CD4-positive, alpha-beta T cell (primary cell): ENCODE results near the gene USPL1. TPM values are rescaled to one million over a fixed set of nuclear protein-coding genes. Genes with fewer than 3 reads are reported as not detected.

Source experiments
- ATAC-seq: fragments of 200-7000 bp; cut with Tn5 transposase; one replicate; pipeline ENCODE4 v1.10.0; 2022; ENCODE audit warnings: mild to moderate bottlenecking; ENCODE audit not compliant: poor library complexity
- CTCF ChIA-PET: fragments of 350-600 bp; sonication (Branson Sonifier 250); formaldehyde crosslinking; loops from one replicate; lab custom pipeline; 2021; ENCODE audit warnings: antibody characterized with exemption, inconsistent platforms; lab: Charles Lee
- POLR2A ChIA-PET: fragments of 350-600 bp; sonication (Branson Sonifier 250); formaldehyde crosslinking; loops from one replicate; lab custom pipeline; 2021; ENCODE audit warnings: antibody characterized with exemption, inconsistent platforms; lab: Charles Lee
- DNase-seq, 14 experiments: peaks; one replicate each; pipeline ENCODE4 v3.0.0-alpha.2; 2013 to 2020; ENCODE audit warnings: mixed read lengths in 2 of 14
- H3K27ac ChIP-seq, 2 donors: one replicate each; pipeline versions ENCODE4 v1.5.1 to v1.7.0; 2013; ENCODE audit warnings: low read length in 2 of 2, low read depth in 1 of 2, mild to moderate bottlenecking in 1 of 2
- H3K27me3 ChIP-seq, 2 experiments: 1 replicate in 1 of 2; 2 replicates in 1 of 2; pipeline versions ENCODE4 v1.6.1 to v1.7.0; 2013; ENCODE audit warnings: low read length in 2 of 2, control low read depth in 1 of 2, mild to moderate bottlenecking in 1 of 2, moderate library complexity in 1 of 2; ENCODE audit not compliant: insufficient read depth in 2 of 2, control insufficient read depth in 1 of 2
- H3K36me3 ChIP-seq: one replicate; pipeline ENCODE4 v1.6.1; 2013; ENCODE audit warnings: low read length, control low read depth; ENCODE audit not compliant: insufficient read depth
- H3K4me1 ChIP-seq: one replicate; pipeline ENCODE4 v1.6.1; 2013; ENCODE audit warnings: low read length, control low read depth; ENCODE audit not compliant: insufficient read depth
- H3K4me3 ChIP-seq: one replicate; pipeline ENCODE4 v1.5.1; 2013; ENCODE audit warnings: mild to moderate bottlenecking, low read length, moderate library complexity
- H3K9me3 ChIP-seq, 2 experiments: 1 replicate in 1 of 2; 2 replicates in 1 of 2; pipeline versions ENCODE4 v1.6.1 to v1.7.0; 2013; ENCODE audit warnings: low read length in 2 of 2, mild to moderate bottlenecking in 2 of 2, control low read depth in 1 of 2, moderate library complexity in 1 of 2; ENCODE audit not compliant: control insufficient read depth in 1 of 2, insufficient read depth in 1 of 2
- H3K27ac Mint-ChIP-seq: one replicate; pipeline ENCODE4 v1.8.0; 2020; ENCODE audit warnings: mixed read lengths
- H3K27me3 Mint-ChIP-seq: one replicate; pipeline ENCODE4 v1.8.0; 2021; ENCODE audit warnings: mixed read lengths
- H3K36me3 Mint-ChIP-seq: one replicate; pipeline ENCODE4 v1.8.0; 2021; ENCODE audit warnings: low read depth, mixed read lengths
- H3K4me1 Mint-ChIP-seq: one replicate; pipeline ENCODE4 v1.8.0; 2021; ENCODE audit warnings: low read depth, mixed read lengths
- H3K4me3 Mint-ChIP-seq: one replicate; pipeline ENCODE4 v1.8.0; 2020; ENCODE audit warnings: mild to moderate bottlenecking, mixed read lengths
- H3K9me3 Mint-ChIP-seq: one replicate; pipeline ENCODE4 v1.8.0; 2020; ENCODE audit warnings: mixed read lengths
- intact Hi-C, 2 experiments: fragments of 100-400 bp; cut with DNase I in 1 of 2; cut with micrococcal nuclease in 1 of 2; formaldehyde crosslinking; loops; one replicate each; pipeline versions ENCODE4 v1.15.1 to v1.9.0; 2023 to 2025; cut with DNase I, micrococcal nuclease
- total RNA-seq, 174 experiments: library from RNA in 2 of 174; stranded (reverse) in 2 of 174; gene quantifications; one replicate each; pipeline ENCODE4 v1.2.3 and lab custom pipeline; 2021 to 2026
- TF ChIP-seq, protein P1 (sequence below): fragments of 200-600 bp; IDR thresholded peaks from one replicate; pipeline ENCODE4 v1.8.0; 2022; ENCODE audit warnings: antibody characterized with exemption, mild to moderate bottlenecking

Gene USPL1
- total RNA-seq, 2 experiments from 2014 or later: 41.2 to 42.0 TPM

DNA sequence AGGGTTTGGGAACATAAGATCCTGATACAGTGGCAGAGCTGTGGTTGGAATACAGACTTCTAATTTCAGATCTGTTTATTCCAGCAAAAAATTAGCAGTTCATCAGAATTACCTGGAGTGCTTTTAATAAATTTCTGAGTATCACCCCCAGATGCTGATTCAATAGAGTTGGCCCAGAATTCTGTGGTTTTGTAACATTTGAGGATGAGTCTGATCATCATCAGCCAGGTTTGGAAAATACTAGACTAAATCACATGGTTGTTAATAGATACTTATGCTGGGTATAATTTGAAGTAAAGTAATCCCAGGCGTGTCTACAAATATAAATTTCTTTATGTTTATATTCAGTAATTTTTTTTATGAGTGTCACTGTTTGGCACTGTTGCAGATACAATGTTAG, 4.8 kb downstream of the USPL1 start:
- DNase-seq (no peak), ATAC-seq (no peak)
- ChIA-PET CTCF (no interaction called here), POLR2A (no interaction called here)
- Mint-ChIP-seq H3K27ac (no peak overlapping the region), H3K9me3 (no peaks in the 10 kb centered on the region), H3K36me3 (peaks cover 50% of the 10 kb centered on the region), H3K4me1 (peaks cover 33% of the 10 kb centered on the region), H3K4me3 (no peak overlapping the region), H3K27me3 (no peaks in the 10 kb centered on the region)
- Histone ChIP-seq H3K36me3 (peaks cover 39% of the 10 kb centered on the region), H3K9me3 (no peaks in the 10 kb centered on the region), H3K4me3 (no peak overlapping the region), H3K27me3 (no peaks in the 10 kb centered on the region), H3K27ac (no peak overlapping the region), H3K4me1 (peaks cover 7% of the 10 kb centered on the region)
- intact Hi-C loops: no loop called here
- TF ChIP-seq, protein P1, sequence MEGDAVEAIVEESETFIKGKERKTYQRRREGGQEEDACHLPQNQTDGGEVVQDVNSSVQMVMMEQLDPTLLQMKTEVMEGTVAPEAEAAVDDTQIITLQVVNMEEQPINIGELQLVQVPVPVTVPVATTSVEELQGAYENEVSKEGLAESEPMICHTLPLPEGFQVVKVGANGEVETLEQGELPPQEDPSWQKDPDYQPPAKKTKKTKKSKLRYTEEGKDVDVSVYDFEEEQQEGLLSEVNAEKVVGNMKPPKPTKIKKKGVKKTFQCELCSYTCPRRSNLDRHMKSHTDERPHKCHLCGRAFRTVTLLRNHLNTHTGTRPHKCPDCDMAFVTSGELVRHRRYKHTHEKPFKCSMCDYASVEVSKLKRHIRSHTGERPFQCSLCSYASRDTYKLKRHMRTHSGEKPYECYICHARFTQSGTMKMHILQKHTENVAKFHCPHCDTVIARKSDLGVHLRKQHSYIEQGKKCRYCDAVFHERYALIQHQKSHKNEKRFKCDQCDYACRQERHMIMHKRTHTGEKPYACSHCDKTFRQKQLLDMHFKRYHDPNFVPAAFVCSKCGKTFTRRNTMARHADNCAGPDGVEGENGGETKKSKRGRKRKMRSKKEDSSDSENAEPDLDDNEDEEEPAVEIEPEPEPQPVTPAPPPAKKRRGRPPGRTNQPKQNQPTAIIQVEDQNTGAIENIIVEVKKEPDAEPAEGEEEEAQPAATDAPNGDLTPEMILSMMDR: no peak

DNA sequence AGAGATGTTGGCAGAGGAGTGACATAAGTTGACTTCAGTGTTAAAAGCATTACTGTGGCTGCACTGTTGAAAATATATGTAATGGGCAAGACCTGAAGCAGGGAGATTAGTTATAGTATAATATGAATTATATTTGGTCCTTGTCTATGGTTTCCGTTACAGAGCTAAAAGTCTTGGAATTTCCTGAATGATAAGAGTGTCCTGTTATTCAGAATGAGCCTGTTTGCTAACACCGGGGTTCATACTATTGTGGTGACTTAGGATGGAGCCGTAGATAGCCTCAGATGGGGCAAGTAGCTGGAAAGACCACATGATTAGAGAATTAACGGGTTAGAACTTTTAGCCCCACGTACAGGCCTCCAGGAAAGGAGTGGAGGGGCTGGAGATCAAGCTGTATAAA, 5.7 kb downstream of the USPL1 start:
- H3K4me1 Mint-ChIP-seq: peaks cover 38% of the 10 kb centered on the region
- TF ChIP-seq, protein P1: no peak
- peak overlapping the region; percentile 53 for H3K27ac Mint-ChIP-seq

DNA sequence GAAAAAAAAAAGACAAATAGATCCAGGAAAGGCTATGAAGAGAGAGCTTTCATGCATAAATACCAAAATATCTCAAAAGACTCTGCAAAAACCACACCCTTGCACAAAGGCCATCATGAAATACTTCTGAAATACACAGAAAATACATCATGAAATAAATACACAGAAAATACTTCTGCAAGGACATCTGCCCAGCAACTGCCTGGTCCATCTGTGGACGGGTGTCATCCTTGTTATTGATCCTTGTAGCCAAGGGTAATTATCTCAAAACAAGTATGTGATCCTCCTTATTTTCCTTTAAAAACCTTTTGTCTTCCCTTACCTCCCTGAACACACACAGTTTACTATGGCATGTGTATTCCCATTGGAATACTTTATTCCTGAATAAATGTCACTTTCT, 6.9 kb downstream of the USPL1 start:
- Histone ChIP-seq H3K27me3 (no peaks in the 10 kb centered on the region), H3K4me1 (peaks cover 13% of the 10 kb centered on the region), H3K36me3 (peaks cover 53% of the 10 kb centered on the region), H3K9me3 (no peaks in the 10 kb centered on the region), H3K27ac (no peak overlapping the region), H3K4me3 (no peak overlapping the region)
- peak overlapping the region; percentile 53 for H3K27ac Mint-ChIP-seq
- ChIA-PET POLR2A (interaction anchor here (1.7 kb wide), 1 partner anchor 9 kb away, joined by 6 read pairs; no protein-coding TSS in a partner anchor), CTCF (no interaction called here)
- intact Hi-C loops: no loop called here
- ATAC-seq (no peak), DNase-seq (no peak)
- TF ChIP-seq, protein P1: no peak
- no peaks in the 10 kb centered on the region for H3K9me3 Mint-ChIP-seq
- H3K4me1 Mint-ChIP-seq: peaks cover 50% of the 10 kb centered on the region
- no peaks in the 10 kb centered on the region for H3K27me3 Mint-ChIP-seq
- no peak overlapping the region for H3K4me3 Mint-ChIP-seq
- H3K36me3 Mint-ChIP-seq: peaks cover 66% of the 10 kb centered on the region

More for the DNA sequence above, 5.7 kb downstream of the USPL1 start:
- H3K36me3 ChIP-seq: peaks cover 41% of the 10 kb centered on the region
- H3K27ac ChIP-seq: no peak overlapping the region
- DNase-seq: no peak
- Mint-ChIP-seq H3K9me3 (no peaks in the 10 kb centered on the region), H3K27me3 (no peaks in the 10 kb centered on the region), H3K36me3 (peaks cover 56% of the 10 kb centered on the region), H3K4me3 (no peak overlapping the region)
- ATAC-seq: no peak
- POLR2A ChIA-PET: interaction anchor here (1.7 kb wide), 1 partner anchor 7 kb away, joined by 6 read pairs; no protein-coding TSS in a partner anchor
- H3K4me1 ChIP-seq: peaks cover 10% of the 10 kb centered on the region
- intact Hi-C loops: no loop called here
- H3K4me3 ChIP-seq: no peak overlapping the region
- CTCF ChIA-PET: interaction anchor here (0.8 kb wide), 1 partner anchor 9 kb away, joined by 4 read pairs; no protein-coding TSS in a partner anchor
- H3K9me3 ChIP-seq: no peaks in the 10 kb centered on the region
- no peaks in the 10 kb centered on the region for H3K27me3 ChIP-seq
